Esophagus mucosa (tissue), 1 donor: ENCODE results near the gene GAB4. TPM values are rescaled to one million over a fixed set of nuclear protein-coding genes. Genes with fewer than 3 reads are reported as not detected.

ENCODE experiments used
- total RNA-seq: library from RNA; stranded (reverse); gene quantifications from one replicate; pipeline ENCODE4 v1.2.4, GENCODE V29; 2023
- donor health status: DM: yes; HTN: yes; CAD: no.

GAB4 gene
- total RNA-seq, 1 donor from 2014 or later: not detected

Other genes starting within 250 kb of the GAB4 start
- not detected for gene XKR3, start 182.8 kb downstream of the GAB4 start, total RNA-seq
- 8.0 TPM for gene IL17RA, start 76.8 kb upstream of the GAB4 start, total RNA-seq
- gene TMEM121B, start 113.1 kb upstream of the GAB4 start, total RNA-seq: 0.28 TPM
- 20.1 TPM for gene HDHD5, start 151.1 kb upstream of the GAB4 start, total RNA-seq
- 2.0 TPM for gene ADA2, start 211.2 kb upstream of the GAB4 start, total RNA-seq